ENCODE measurements around the gene PLA2G1B.

Gene PLA2G1B

DNA sequence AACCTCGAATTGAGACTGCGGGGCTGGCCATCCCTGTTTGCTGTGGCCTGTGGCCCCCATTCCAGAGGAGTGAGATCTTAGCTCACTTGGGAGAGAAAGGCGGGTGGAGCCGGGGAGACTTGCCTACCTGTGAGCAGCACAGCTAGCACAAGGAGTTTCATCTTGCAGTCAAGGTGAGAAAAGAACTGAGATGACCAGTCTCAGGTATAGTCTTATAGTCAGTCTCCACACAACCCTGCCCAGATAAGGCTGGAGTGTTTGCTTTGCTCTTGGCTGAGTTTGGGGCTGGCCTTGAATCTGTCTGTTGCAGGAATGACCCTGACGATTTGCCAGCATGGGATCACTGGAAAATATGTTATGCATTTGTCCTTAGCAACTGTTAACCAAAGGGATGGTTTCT lies at the start of gene PLA2G1B:
PLA2G1B (minus strand) TSS at position 187 of the 400 bp plus-strand sequence; CDS start at position 161, 26 bp downstream.
- DNase-seq = no peak

DNA sequence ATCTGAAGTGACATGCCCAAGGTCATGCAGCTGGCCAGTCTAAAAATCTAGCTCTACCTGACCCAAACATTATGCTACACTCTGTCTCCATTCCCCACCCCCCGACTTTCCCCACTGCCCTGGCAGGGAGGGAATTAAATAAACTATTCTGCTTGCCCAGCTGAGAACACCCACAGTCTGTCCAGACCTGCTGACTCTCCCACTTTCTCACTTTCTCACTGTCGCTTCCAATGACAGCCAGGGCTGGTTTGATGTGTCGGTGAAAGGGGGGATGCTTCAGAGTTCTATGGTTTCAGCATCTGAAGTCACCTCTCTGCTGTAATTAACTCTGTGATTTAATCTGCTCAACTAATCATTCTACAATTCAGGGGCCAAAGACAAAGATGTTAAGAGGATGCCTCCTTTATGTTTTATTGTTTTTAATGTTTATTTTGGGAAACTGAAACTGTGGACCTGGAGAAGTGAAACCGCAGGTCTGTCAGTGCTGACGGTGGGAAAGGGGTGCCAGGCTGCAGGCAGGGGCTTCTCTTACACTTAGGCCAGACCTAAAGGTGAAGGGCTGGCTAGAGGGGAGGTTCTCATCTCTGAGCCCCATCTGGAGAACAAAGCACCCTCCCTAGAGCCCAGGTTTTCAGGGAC lies 49.5 kb upstream of the PLA2G1B start:
- DNase-seq = no peak

DNA sequence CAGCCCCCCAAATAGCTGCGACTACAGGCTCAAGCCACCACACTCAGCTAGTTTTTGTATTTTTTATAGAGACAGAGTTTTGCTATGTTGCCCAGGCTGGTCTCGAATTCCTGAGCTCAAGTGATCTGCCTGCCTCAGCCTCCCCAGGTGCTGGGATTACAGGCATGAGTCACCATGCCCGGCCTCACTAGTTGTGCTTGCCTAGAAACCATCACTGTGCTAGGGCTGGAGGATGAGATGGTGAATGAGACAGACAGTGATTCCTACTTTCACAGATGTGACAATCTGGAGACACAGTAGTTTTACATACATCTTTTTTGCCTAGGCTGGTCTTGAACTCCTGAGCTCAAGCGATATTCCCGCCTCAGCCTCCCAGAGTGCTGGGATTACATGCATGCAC lies 48.8 kb upstream of the PLA2G1B start:
- DNase-seq = no peak

DNA sequence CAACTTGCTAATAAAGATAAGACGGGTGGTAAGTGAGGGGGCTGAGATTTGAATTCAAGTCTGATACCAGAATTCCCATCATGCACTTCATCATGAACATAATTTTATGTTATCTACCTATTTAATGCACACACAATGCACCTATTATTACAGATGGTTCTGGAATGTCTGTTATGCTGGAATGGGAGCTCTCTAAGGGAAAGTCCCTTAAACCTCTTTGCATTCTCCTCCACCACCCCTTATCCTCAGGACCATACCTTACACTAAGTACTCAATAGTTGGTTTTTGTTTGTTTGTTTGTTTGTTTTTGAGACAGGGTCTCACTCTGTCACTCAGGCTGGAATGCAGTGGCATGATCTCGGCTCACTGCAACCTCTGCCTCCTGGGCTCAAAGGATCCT lies 48.4 kb upstream of the PLA2G1B start:
- no peak for DNase-seq

DNA sequence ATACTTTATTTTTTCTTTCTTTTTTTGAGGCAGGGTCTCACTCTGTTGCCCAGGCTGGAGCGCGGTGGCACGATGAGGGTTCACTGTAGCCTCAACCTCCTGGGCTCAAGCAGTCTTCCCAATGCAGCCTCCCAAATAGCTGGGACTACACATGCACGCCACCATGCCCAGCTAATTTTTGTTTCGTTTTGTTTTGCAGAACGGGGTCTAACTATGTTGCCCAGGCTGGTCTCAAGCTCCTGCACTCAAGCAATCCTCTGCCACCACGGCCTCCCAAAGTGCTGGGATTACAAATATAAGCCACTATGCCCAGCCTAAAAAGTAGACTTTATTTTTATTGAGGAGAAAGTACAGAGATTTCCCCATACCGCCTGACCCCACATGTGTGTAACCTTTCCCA lies 46.1 kb upstream of the PLA2G1B start:
- DNase-seq = no peak

DNA sequence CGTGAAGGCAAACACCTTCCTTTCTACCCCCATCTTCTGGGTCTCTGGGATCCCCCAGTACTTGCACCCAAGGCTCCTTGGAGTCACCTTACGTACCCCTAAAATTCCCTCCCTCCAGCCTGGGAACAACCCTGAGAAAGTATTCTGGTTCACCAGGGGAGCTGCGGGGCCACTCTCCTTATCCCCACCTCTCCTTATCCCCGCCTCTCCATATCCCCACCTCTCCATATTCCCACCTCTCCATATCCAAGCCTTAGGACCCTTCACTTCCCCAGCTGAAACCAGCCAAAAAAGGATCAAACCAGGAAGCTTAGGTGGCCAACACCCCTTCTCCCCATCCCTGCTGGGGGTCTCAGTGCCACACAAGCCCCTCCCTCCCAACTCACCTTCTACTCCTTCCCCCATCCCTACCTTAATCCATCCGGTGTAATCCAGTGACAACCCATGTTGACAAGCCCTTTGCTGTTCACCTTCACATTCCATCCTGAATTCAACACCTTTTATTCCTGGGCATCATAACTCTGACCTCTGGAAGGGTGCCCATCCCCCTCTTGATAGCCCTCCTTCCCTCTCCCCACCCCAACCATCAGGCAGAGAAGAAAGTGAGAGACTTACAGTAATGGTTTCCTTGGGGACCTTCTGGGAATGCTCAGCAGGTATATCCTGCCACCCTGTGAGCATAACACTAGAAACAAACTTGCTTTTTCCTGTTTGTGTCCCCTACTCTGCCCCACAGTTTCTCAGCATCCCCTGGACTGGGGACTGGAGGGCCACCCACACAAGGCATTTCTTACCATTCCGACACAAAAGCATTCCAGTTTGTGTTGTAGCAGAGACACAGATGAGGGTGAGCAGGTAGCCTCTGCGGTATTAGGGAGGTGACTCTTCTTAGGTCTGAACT lies 43.0 kb upstream of the PLA2G1B start:
- DNase-seq = no peak

DNA sequence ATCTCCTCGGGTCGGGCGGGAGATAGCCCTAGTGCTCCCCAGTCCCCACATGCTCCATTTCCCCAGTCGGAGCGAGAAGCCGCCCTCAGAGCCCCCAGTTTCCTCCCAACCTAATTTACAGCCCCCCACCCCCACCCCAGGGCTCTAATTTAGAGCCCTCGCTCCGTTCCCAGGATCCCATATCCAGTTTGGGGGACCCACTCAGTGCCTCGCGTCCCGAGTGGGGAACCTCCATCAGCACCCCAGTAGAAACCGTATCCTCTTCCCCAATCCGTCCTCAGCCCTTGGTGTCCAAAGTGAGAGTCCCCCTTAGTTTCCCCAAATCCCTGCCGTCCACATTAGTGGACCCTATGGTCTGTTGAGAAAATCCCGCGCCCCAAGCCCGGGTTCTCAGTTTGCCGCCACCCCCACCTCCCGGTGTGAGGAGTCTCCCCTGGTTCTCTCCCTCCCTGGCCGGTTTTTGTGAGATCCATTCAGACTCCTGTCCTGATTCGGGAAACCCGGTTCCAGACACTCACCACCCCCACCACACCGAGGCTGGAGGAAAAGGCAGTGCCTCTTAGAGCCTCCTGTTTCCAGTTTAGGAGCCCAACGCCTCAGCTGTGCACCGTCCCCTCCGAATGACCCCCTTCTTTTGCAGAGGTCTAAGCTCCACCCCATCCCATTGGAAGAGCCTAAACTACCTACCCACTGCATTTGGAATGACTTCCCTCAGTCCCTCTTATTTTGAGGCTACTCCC lies 42.2 kb upstream of the PLA2G1B start:
- DNase-seq = no peak

DNA sequence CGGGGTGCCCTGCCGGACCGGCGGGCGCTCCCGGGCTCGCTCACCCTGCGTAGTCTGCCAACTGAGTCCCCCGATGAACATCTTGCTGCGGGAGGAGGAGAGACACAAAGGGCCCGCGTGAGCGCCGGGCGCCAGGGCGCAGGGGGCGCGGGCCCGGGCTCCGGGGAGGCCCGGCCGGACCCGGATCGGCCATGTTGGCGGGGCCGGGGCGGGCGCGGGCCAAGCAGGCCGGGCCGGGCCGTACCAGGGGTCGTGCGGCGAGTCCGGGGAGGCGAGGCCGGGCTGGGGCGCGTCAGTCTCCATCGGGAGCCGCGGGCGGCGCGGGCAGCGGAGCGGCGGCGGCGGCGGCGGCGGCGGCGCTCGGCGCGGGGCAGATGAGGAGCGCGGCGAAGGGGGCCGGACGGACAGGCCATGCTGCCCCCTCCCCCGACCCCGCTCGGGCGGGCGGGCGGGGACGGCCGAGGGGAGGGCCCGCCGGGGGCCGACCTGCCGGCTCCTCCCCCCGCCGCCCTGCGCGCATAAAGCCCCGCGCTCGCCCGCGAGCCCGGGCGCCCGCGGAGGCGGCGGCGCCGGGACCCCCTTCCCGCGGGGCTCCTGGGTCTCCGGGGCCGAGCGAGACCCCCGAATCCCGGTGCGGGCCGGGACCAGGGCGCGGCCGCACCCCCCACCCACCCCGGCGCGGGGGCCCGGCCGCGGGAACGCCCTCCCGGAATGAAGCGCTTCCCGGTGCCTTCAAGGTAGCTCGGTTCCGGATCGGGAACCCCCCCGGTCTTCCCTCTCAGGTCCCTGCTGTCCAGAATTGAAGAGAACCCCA lies 41.4 kb upstream of the PLA2G1B start, which contains the start of gene MSI1:
MSI1 (minus strand) TSS at position 376 of the 814 bp plus-strand sequence; CDS start at position 303, 73 bp downstream.
- DNase-seq = no peak

DNA sequence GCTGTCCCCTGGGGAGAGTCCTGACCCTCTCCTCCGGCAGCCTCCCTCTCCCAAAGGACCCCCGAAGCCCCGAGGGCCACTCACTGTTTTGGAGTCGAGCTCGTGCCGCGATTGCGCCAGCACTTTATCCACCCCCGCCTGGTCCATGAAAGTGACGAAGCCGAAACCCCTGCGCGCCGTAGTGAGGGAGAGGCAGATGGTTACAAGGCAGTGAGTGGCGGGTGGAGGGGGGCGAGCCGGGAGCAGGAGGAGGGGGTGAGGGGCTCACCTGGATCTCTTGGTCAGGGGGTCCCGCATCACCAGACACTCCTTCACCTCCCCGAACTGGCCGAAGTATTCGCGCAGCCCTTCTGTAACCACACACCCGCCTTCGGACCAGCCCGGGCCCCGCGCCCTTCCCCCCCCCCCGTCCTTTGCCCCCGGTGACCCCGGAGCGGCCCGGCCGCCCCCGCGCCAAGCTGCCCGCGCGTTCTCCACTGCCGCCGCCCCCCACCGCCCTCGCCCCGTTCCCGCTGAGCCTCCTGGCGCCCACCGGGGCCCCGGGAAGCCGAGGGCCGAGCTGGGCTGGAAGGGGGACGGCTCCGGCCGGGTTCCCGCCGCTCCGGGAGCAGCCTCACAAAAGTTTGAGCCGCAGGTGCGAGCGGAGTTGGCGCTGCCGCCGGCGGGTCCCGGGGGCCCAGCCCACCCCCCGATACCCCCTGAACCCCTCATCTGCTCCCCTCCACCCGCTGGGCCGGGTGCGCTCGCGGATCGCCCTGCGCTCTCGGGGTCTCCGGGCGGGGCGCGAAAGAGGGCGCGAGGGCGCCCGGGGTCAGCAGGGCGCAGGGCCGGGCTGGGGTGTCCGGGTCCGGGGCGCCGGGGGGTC lies 40.6 kb upstream of the PLA2G1B start:
- no peak for DNase-seq

DNA sequence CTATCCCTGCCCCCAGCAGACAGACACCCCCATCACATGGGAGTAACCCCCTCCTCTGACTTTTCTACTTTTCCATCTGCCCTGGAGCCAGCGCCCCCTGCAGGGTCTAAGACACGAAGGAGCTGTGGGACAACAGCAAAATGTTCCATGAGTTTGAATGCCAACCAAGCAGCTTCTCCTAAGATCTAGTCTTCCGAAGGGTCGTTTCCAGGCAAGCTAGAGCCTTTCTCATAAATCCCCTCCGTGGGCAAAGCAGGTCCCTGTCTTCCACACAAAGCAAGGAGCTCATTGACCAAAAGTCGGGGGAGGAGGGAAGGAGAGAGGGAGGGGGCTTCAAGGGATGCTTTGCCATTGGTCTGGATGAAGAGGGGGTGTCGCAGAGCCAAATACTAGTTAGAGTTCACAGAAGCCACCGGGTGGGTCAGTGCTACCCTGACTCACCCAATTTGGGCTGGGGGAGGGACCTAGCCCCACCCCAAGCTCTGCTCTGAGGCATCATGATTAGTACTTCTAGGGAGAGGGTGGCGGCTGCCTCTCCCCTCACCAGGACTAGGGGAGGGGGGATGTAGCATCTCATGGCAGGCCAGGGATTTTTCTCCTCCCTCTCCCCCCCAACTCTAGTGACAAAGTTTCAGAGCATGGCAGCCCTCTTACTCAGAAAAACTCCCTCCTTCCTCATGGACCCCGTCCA lies 39.8 kb upstream of the PLA2G1B start:
- no peak for DNase-seq

DNA sequence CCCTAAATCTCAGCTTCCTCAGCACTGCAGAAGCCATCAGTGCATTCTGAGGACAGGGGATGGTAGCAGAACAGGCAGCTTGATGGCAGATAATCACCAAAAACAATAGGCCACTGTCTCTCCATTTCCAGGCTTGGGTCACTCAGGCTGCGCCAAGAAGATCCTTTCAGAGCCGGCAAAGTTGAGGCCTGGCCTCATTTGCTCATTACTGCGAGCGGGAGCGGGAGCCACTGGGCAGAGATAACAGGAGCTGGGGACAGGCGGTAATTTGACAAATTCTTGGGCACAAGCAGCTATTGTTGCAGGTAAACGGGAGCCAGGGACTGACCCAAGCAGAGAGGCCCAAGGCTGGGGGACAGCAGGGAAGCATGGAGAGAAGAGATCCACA lies 39.3 kb upstream of the PLA2G1B start:
- DNase-seq = no peak

DNA sequence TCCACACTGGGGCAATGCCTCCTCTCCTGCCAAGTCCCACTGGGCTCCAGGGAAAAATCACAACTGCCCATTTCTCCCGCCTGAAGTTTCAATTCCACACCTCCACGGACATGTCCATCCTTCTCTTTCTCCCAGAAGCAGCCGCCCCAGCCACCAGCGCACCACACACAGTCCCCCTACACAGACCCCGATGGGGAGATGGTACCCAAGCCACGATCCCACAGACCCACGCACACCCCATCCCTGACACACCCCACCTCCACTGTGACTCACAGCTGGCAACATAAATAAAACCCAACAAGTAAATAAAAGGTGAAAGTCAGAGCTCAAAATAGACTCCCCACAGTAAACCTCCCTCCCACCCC lies 38.7 kb upstream of the PLA2G1B start:
- DNase-seq = no peak

DNA sequence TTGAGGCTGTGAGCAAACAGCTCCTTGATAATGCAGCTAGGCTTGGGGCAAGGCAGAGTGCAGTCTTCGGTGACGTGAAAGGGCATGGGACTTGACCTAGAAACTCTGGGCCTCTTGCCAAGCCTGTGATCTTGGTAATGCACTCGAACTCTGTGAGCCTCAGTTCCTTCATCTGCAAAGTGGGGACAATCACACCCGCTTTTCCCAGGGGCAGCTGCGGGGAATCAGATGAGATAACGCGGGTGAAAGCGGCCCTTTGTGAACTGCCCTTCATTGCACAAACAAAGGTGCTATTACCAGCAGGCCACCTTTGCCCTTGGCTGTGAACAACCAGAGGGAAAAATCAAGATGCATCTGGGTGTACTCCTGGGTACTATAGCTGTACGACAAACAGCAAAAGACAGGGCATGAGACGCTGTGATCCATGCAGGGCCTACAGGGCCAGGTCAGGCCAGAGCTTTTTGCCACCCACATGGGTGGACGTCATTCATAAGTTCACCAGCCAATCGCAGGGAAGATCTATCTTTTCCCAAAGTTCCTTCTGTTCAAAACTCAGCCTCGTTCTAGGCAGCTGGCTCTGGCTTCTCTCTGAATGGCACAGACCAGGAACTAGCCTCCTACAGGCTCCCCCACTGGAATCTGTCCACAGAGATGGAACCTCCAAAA lies 38.2 kb upstream of the PLA2G1B start:
- no peak for DNase-seq

DNA sequence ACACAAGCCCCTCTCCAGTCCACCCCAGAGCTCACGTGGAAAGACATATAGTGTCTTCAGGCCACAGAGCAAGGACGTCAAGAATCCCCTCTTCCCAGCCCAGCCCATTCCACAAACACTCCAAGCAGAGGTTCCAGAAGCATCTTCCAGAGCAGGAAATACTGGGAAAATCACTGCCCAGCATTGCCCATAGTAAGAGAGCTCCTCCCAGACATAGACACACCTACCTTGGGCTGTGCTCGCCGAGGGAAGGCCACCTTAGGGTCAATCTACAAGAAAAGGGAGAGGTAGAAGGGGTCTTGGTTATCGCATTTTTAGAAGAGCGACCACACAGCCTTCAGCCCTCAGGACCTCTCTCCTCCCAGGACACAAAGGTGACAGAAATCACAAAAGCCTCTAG lies 36.9 kb upstream of the PLA2G1B start:
- DNase-seq = no peak

DNA sequence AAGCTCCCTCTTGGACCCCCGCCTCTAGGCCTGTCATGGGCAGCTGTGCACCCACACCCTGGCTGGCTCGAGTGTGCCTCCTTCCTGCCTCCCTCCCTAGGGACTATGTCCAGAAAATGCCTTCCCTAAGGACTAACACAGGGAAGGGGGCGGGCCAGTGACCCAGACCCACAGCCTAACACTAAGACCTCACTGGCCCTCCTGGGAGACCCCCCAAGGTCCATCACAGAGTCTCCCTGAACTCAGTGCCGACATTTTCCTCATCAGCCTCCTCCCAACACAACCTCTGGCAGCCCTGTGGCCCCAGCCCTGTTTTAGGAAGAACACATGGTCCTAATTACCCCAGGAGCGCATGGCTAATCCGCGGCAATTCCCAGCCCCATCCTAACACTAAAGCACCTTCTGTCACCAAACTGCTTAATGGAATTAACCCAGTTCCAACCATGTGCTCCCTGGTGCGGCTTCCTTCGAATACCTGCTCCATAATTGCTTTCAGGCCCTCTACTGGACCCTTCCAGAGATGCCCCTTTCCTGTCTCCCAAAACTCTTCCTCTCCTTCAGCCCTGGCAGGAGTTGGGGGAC lies 35.8 kb upstream of the PLA2G1B start:
- no peak for DNase-seq

DNA sequence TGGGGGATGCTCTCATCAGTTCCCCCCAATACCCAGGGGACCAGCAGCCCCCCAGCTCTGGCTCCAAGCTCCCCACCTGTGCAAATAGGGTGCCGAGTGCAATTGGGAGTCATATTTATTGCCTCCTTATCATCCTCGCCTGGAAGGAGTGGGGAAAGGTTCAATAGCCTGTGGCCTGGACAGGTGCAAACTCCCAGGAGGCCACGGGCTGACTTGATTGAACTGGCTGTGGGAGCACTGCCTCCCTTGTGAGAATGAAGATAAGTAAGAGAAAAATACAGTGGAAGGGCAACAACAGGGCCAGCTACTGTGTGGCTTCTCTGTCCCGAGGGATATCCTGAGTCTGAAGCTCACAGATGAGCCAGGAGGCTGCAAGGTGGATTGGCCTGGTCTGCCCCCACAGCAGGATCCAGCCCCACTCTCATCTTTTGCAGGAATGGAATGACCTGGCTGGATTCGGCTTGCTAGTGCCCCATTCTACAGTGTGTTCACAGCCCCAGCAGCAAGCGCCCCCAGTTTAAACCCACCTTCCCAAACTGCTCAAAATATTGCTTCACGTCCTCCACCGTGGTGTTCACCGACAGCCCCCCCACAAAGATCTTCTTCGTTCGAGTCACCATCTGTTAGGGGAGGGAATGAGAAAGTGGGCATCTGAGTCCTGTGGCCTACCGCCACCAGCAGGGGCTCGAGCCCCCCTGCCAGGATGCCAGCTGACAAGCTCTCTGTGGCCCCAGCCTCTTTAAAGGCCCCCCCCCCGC lies 35.1 kb upstream of the PLA2G1B start:
- DNase-seq = no peak

DNA sequence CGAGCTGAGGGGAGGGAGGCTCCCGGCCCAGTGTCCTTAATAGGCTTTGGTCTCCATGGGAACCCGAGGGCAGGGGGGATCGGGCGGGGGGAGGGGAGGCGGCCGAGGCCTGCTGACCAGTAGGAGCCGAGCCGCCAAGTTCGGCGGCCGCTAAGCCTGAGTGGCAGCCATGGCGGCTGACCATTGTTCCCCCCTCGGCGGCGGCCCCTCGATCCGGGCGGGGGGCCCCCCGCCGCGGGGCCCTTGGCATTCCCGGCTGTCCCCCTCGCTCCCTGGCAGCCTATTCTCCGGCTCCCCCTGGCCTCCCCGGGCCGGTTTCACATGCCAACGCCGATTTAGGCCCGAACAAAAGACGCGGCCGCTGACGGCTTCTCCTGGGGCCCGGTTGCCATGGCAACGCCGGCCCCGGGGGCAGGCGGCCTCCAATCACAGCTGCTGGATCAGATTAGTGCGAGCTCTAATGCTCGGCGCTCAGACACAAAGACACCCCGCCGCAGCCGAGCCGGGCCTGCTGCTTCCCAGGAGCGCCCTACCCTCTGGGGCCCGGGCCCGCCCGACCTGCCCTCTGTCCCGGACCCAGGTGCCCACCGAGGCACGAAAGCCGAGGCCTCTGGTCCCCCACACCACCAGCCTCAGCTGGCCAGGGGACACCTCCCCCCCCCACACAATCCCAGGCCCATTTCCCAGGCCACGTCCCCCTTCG lies 34.1 kb upstream of the PLA2G1B start:
- peak; percentile 7 for DNase-seq

DNA sequence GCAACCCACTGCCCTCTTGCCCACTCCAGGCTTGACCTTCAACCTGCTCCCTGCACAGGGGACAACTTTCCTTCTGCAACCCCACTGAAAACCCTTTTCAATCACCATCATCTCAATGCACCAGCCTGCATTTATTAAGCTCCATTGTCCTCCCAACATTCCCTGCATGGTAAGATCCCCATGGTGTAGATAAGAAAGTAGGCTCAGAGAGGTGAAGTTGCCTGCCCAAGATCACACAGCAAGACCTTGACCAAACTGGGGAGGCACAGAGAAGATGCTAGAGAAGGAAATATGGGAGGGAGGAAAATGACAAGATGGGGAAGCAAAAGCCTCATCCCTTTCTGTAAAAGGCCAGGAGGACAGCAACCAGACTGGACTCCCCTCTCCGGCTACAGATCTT lies 31.5 kb upstream of the PLA2G1B start:
- DNase-seq = no peak

Measured in CD4-positive, alpha-beta T cell treated with Interferon gamma for 1 hour (primary cell).